Peyer's patch (tissue), 4 donors: ENCODE results near the gene SLC12A6. TPM values are rescaled to one million over a fixed set of nuclear protein-coding genes. Genes with fewer than 3 reads are reported as not detected.

Experiments
- DNase-seq, 3 donors: peaks; one replicate each; pipeline ENCODE4 v3.0.0-alpha.2; 2017 to 2019
- H3K27ac ChIP-seq, 4 donors: fragments of 200-600 bp; sonication (generic); one replicate each; pipeline ENCODE4 v1.5.1; 2016 to 2019
- H3K27me3 ChIP-seq, 2 donors: fragments of 200-600 bp; sonication (generic); one replicate each; pipeline ENCODE4 v1.5.1; 2019
- H3K36me3 ChIP-seq, 3 donors: fragments of 200-600 bp; sonication (generic); one replicate each; pipeline ENCODE4 v1.5.1; 2016 to 2019
- H3K4me1 ChIP-seq, 4 donors: fragments of 200-600 bp; sonication (generic); one replicate each; pipeline ENCODE4 v1.5.1; 2016 to 2019
- H3K4me3 ChIP-seq, 4 donors: fragments of 200-600 bp; sonication (generic); 1 replicate in 3 of 4; 2 replicates in 1 of 4; pipeline ENCODE4 v1.5.1; 2016 to 2019; ENCODE audit warnings: mild to moderate bottlenecking in 1 of 4
- H3K9me3 ChIP-seq, 4 donors: fragments of 200-600 bp; sonication (generic); one replicate each; pipeline ENCODE4 v1.5.1; 2016 to 2019; ENCODE audit warnings: mild to moderate bottlenecking in 1 of 4
- CTCF ChIP-seq, 6 experiments: fragments of 450-650 bp in 4 of 6; fragments of 200-600 bp in 2 of 6; sonication (generic) in 1 of 6; IDR thresholded peaks; one replicate each; pipeline ENCODE4 v1.5.1; 2017 to 2019; ENCODE audit warnings: antibody characterized with exemption in 6 of 6, mild to moderate bottlenecking in 3 of 6, moderate library complexity in 1 of 6
- POLR2A ChIP-seq, 2 donors: fragments of 450-650 bp; IDR thresholded peaks; one replicate each; pipeline ENCODE4 v1.5.1; 2017; ENCODE audit warnings: antibody characterized with exemption in 2 of 2, mild to moderate bottlenecking in 2 of 2, moderate library complexity in 2 of 2
- total RNA-seq, 4 donors: library from RNA; depleted of rRNA; stranded (reverse); fragments of >200 nt; gene quantifications; one replicate each; pipeline ENCODE4 v1.1.0, GENCODE V29; 2016

The SLC12A6 gene
- total RNA-seq, 4 donors from 2014 or later, result 48.7 to 111 (median 54.1) TPM

- Histone ChIP-seq H3K9me3 (no peaks in the 10 kb centered on the region), H3K4me3 (no peak overlapping the region), H3K36me3 (no peaks in the 10 kb centered on the region), H3K27me3 (no peaks in the 10 kb centered on the region), H3K4me1 (no peaks in the 10 kb centered on the region), H3K27ac (no peak overlapping the region)
- DNase-seq, result no peak
- no peak for TF ChIP-seq POLR2A (IDR thresholded peaks at IDR 0.05)
- no peak for TF ChIP-seq CTCF (IDR thresholded peaks at IDR 0.05)
Observed at GRCh38 chr15:34275154-34275553, 62.4 kb downstream of the SLC12A6 start.

- no peaks in the 10 kb centered on the region for H3K36me3 ChIP-seq
- H3K9me3 ChIP-seq, result no peaks in the 10 kb centered on the region
- no peak overlapping the region for H3K27ac ChIP-seq
- TF ChIP-seq CTCF (IDR thresholded peaks at IDR 0.05), result no peak
- no peak for TF ChIP-seq POLR2A (IDR thresholded peaks at IDR 0.05)
- DNase-seq, result no peak
- no peaks in the 10 kb centered on the region for H3K27me3 ChIP-seq
- H3K4me3 ChIP-seq, result no peak overlapping the region
- H3K4me1 ChIP-seq, result no peaks in the 10 kb centered on the region
Observed at GRCh38 chr15:34271493-34271892, 66.1 kb downstream of the SLC12A6 start.

GRCh38 chr15:34266751-34267150 lies 70.8 kb downstream of the SLC12A6 start:
- Histone ChIP-seq H3K36me3 (no peaks in the 10 kb centered on the region), H3K27ac (no peak overlapping the region), H3K4me3 (no peak overlapping the region), H3K4me1 (no peaks in the 10 kb centered on the region), H3K9me3 (no peaks in the 10 kb centered on the region), H3K27me3 (no peaks in the 10 kb centered on the region)
- TF ChIP-seq CTCF (IDR thresholded peaks at IDR 0.05) (no peak), POLR2A (IDR thresholded peaks at IDR 0.05) (no peak)
- no peak for DNase-seq

GRCh38 chr15:34264076-34264475 lies 73.5 kb downstream of the SLC12A6 start:
- DNase-seq, result no peak
- TF ChIP-seq CTCF (IDR thresholded peaks at IDR 0.05) (no peak), POLR2A (IDR thresholded peaks at IDR 0.05) (no peak)
- Histone ChIP-seq H3K4me1 (no peaks in the 10 kb centered on the region), H3K9me3 (no peaks in the 10 kb centered on the region), H3K36me3 (peaks cover 0 to 5% (median 0%) of the 10 kb centered on the region in 3 donors), H3K4me3 (no peak overlapping the region), H3K27ac (no peak overlapping the region), H3K27me3 (no peaks in the 10 kb centered on the region)

GRCh38 chr15:34262362-34262761 lies 75.2 kb downstream of the SLC12A6 start:
- no peak for DNase-seq
- no peak for TF ChIP-seq CTCF (IDR thresholded peaks at IDR 0.05)
- no peak for TF ChIP-seq POLR2A (IDR thresholded peaks at IDR 0.05)
- no peak overlapping the region for H3K27ac ChIP-seq
- H3K9me3 ChIP-seq, result no peaks in the 10 kb centered on the region
- H3K27me3 ChIP-seq, result no peaks in the 10 kb centered on the region
- no peak overlapping the region for H3K4me3 ChIP-seq
- peaks cover 0 to 19% (median 0%) of the 10 kb centered on the region in 3 donors for H3K36me3 ChIP-seq
- no peaks in the 10 kb centered on the region for H3K4me1 ChIP-seq

GRCh38 chr15:34259566-34259965 lies 78.0 kb downstream of the SLC12A6 start:
- no peak for TF ChIP-seq CTCF (IDR thresholded peaks at IDR 0.05)
- TF ChIP-seq POLR2A (IDR thresholded peaks at IDR 0.05), result no peak
- DNase-seq, result no peak

More at GRCh38 chr15:34259566-34259965, 78.0 kb downstream of the SLC12A6 start:
- no peaks in the 10 kb centered on the region for H3K9me3 ChIP-seq
- H3K4me3 ChIP-seq, result no peak overlapping the region
- no peaks in the 10 kb centered on the region for H3K27me3 ChIP-seq
- peaks cover 0 to 43% (median 0%) of the 10 kb centered on the region in 3 donors for H3K36me3 ChIP-seq
- no peaks in the 10 kb centered on the region for H3K4me1 ChIP-seq
- no peak overlapping the region for H3K27ac ChIP-seq
